ENCODE measurements around the gene FGF14.

Gene FGF14

GRCh38 chr13:102326381-102327118 is 75.3 kb downstream of the FGF14 start:
- no peak for TF ChIP-seq ZFX (IDR thresholded peaks at IDR 0.05; ENCODE audit: borderline replicate concordance)
- no peak for TF ChIP-seq CTCF (IDR thresholded peaks at IDR 0.05)
- no peak overlapping the region for H3K27ac ChIP-seq

GRCh38 chr13:102325321-102325720 is 76.5 kb downstream of the FGF14 start:
- H3K27ac ChIP-seq, result peak overlapping the region; percentile 27; the same call in 1 of the 2 replicates
- TF ChIP-seq ZFX (IDR thresholded peaks at IDR 0.05; ENCODE audit: borderline replicate concordance), result no peak
- TF ChIP-seq CTCF (IDR thresholded peaks at IDR 0.05), result no peak

GRCh38 chr13:102323505-102323904 is 78.3 kb downstream of the FGF14 start:
- TF ChIP-seq CTCF (IDR thresholded peaks at IDR 0.05) (no peak), ZFX (IDR thresholded peaks at IDR 0.05; ENCODE audit: borderline replicate concordance) (no peak)
- no peak overlapping the region for H3K27ac ChIP-seq

GRCh38 chr13:102323012-102323411 is 78.8 kb downstream of the FGF14 start:
- no peak overlapping the region for H3K27ac ChIP-seq
- TF ChIP-seq ZFX (IDR thresholded peaks at IDR 0.05; ENCODE audit: borderline replicate concordance) (no peak), CTCF (IDR thresholded peaks at IDR 0.05) (no peak)

GRCh38 chr13:102322211-102322610 is 79.6 kb downstream of the FGF14 start:
- TF ChIP-seq CTCF (IDR thresholded peaks at IDR 0.05) (no peak), ZFX (IDR thresholded peaks at IDR 0.05; ENCODE audit: borderline replicate concordance) (no peak)
- no peak overlapping the region for H3K27ac ChIP-seq

- TF ChIP-seq ZFX (IDR thresholded peaks at IDR 0.05; ENCODE audit: borderline replicate concordance), result no peak
- TF ChIP-seq CTCF (IDR thresholded peaks at IDR 0.05), result no peak
- no peak overlapping the region for H3K27ac ChIP-seq
Observed at GRCh38 chr13:102318233-102318632, 83.6 kb downstream of the FGF14 start.

- TF ChIP-seq CTCF (IDR thresholded peaks at IDR 0.05) (no peak), ZFX (IDR thresholded peaks at IDR 0.05; ENCODE audit: borderline replicate concordance) (no peak)
Observed at GRCh38 chr13:102317593-102317992, 84.3 kb downstream of the FGF14 start.

More at GRCh38 chr13:102317593-102317992, 84.3 kb downstream of the FGF14 start:
- H3K27ac ChIP-seq, result no peak overlapping the region

All from 22Rv1 (cell line).